Measurements from ENCODE around the gene TTR.

The TTR gene

GRCh38 chr18:31617031-31617717, 25.5 kb downstream of the TTR start:
- FAIRE-seq = no peak

- FAIRE-seq = no peak
Observed at GRCh38 chr18:31618801-31619200, 27.1 kb downstream of the TTR start.

GRCh38 chr18:31619291-31619690, 27.6 kb downstream of the TTR start:
- FAIRE-seq = no peak

- no peak for FAIRE-seq
Observed at GRCh38 chr18:31624892-31625640, 33.4 kb downstream of the TTR start.

DNA sequence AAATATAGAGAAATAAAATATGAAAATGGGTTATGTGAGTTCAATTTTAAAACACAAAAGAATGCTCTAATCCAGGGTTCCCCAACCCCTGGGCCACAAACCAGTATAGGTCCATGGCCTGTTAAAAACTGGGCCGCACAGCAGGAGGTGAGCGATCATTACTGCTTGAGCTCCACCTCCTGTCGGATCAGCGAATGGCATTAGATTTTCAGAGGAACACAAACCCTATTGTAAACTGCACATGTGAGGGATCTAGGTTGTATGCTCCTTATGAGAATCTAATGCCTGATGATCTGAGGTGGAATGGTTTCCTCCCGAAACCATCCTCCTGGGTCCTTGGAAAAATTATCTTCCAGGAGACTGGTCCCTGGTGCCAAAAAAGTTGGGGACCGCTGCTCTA, 34.7 kb downstream of the TTR start:
- no peak for FAIRE-seq

- no peak for FAIRE-seq
Observed at GRCh38 chr18:31630549-31630948, 38.9 kb downstream of the TTR start.

GRCh38 chr18:31631526-31631925, 39.8 kb downstream of the TTR start:
- FAIRE-seq = no peak

DNA sequence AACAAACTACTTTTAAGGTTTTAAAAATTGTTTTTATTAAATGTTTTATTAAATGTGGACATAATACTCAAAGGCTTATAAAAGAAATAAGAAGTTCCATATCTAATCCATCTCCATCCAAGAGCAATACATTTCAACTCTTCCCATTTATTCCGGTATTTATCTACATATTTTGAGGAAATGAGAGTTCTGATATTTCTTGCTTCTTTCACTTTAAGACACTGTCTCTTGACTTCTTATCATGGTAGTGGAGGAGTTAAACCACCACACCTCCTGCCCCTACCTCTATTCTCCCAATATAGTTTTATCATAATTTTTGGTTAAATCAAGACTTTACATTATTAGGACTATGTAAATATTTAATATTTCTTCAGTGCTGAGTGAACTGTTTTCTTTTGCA, 40.7 kb downstream of the TTR start:
- FAIRE-seq = no peak

- no peak for FAIRE-seq
Observed at GRCh38 chr18:31633392-31634330, 42.0 kb downstream of the TTR start.

DNA sequence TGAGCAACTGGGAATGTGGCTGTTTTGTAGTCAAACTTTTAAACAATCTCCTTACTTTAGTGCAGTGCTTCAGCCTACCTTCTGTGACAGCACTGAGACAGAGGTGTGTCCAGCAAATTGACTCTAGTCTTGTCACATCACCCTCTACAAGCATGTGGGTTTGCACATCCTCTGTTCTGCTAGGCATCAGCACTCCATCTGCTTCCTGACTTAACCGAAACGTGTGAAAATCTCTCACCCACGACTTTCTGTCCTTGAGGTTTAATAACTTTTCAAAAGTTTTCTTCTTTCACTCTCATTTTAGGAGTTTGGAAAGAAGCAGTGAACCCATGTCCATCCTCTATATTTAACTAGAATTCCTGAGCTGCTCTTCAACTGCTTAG, 42.6 kb downstream of the TTR start:
- FAIRE-seq = no peak

- no peak for FAIRE-seq
Observed at GRCh38 chr18:31636387-31636786, 44.7 kb downstream of the TTR start.

- FAIRE-seq = no peak
Observed at GRCh38 chr18:31637445-31637844, 45.8 kb downstream of the TTR start.

- no peak for FAIRE-seq
Observed at GRCh38 chr18:31643003-31643402, 51.3 kb downstream of the TTR start.

GRCh38 chr18:31645411-31645810, 53.7 kb downstream of the TTR start:
- no peak for FAIRE-seq

DNA sequence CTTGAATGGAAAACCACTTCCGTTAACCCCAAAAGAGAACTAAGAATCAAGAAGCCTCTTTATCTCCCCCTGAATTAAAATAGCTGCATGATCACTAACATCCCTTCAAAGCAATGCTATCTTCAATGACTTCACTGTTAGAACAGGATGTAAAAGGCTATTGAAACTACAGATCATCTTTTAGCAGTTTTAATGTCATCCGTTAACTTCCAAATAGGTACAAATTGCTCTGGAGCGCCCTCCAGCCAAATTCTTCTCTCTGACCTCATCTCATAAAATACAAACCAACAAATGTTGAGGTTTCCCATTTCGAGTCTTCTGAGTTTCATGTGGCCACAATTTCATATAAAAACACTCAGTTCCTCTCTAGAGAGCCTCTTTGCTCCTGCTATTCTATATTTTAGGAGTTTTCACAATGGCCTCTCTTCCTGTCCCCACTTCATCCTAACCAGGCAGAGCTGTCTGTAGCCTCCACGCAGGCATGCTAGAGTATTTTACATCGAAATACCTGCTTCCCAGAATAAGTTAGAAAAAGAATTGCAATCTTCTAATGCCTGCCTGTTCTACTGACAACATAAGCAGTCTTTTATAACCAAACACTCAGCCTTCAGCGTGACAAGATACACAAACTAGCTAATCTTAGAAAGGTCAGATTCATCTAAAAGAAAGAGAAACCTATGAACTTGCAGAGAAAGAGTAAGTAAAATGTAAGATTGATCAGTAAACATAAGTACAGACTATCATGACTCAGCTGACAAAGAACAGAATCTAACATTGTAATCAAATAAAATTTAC, 54.9 kb downstream of the TTR start:
- no peak for FAIRE-seq

- no peak for FAIRE-seq
Observed at GRCh38 chr18:31647127-31647753, 55.6 kb downstream of the TTR start.

All from TTC549 (cell line).